OCI-LY3 (cell line): ENCODE data around the gene LMNA.

ENCODE experiments used
- EZH2phosphoT487 ChIP-seq: fragments of 200-600 bp; shearing (Covaris generic); IDR thresholded peaks from 2 replicates; pipeline ENCODE4 v1.6.1; 2018; ENCODE audit warnings: antibody characterized with exemption, mixed run types, low read depth
- TF ChIP-seq, protein P1 (sequence below): fragments of 200-600, 300-600 bp; sonication (generic); IDR thresholded peaks from 2 replicates; pipeline ENCODE4 v1.5.1; 2014; ENCODE audit warnings: antibody characterized with exemption, low read length, low read depth

DNA sequence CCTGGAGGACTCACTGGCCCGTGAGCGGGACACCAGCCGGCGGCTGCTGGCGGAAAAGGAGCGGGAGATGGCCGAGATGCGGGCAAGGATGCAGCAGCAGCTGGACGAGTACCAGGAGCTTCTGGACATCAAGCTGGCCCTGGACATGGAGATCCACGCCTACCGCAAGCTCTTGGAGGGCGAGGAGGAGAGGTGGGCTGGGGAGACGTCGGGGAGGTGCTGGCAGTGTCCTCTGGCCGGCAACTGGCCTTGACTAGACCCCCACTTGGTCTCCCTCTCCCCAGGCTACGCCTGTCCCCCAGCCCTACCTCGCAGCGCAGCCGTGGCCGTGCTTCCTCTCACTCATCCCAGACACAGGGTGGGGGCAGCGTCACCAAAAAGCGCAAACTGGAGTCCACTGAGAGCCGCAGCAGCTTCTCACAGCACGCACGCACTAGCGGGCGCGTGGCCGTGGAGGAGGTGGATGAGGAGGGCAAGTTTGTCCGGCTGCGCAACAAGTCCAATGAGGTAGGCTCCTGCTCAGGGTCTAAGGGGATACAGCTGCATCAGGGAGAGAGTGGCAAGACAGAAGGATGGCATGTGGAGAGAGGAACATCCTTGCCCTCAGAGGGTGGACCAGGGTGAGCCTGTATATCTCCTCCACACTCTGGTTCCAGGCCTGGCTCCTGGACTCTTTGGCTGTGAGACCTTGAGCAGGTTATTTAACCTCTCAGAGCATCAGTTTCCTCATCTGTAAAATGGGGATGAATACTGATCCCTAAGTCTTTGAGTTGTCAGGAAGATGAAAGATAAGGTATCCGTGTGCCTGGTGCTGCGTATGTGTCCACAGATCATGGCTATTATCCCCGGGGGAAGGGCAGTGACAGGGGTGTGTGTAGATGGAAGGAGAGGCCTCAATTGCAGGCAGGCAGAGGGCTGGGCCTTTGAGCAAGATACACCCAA lies 21.7 kb downstream of the LMNA start:
- TF ChIP-seq, protein P1, sequence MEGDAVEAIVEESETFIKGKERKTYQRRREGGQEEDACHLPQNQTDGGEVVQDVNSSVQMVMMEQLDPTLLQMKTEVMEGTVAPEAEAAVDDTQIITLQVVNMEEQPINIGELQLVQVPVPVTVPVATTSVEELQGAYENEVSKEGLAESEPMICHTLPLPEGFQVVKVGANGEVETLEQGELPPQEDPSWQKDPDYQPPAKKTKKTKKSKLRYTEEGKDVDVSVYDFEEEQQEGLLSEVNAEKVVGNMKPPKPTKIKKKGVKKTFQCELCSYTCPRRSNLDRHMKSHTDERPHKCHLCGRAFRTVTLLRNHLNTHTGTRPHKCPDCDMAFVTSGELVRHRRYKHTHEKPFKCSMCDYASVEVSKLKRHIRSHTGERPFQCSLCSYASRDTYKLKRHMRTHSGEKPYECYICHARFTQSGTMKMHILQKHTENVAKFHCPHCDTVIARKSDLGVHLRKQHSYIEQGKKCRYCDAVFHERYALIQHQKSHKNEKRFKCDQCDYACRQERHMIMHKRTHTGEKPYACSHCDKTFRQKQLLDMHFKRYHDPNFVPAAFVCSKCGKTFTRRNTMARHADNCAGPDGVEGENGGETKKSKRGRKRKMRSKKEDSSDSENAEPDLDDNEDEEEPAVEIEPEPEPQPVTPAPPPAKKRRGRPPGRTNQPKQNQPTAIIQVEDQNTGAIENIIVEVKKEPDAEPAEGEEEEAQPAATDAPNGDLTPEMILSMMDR: no peak
- TF ChIP-seq EZH2phosphoT487: no peak
